Activated CD4-positive, alpha-beta T cell treated with anti-CD3 and anti-CD28 coated beads for 1 hour (primary cell): Measurements from ENCODE around the gene KCNIP1.
"Not testable (repeated sequence)": the region's sequence is repeated elsewhere in the genome, so short reads cannot be mapped to it uniquely, and the experiment has no call there.

Experiments used
- DNase-seq: peaks from one replicate; pipeline ENCODE4 v3.0.0-alpha.2; 2020

The KCNIP1 gene

DNA sequence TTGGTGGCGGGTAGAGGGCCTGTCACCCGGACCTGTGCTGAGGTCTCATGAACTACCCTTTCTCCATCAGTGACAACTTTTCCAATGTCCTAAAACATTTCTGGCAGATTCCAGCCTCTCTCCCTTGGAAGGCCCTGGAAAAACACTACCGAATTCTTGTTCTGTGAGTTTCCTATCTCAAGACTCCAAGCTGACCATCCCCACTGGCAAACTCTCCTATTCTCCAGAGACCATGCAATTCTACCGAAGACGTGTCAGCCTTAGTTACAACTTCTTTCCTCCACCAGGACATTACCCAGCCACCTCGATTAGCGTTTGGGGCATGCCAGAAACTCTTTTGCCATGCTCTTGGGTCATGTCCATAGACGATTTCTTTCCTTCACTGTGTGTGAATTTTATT is 252.9 kb downstream of the KCNIP1 start:
- DNase-seq = no peak

DNA sequence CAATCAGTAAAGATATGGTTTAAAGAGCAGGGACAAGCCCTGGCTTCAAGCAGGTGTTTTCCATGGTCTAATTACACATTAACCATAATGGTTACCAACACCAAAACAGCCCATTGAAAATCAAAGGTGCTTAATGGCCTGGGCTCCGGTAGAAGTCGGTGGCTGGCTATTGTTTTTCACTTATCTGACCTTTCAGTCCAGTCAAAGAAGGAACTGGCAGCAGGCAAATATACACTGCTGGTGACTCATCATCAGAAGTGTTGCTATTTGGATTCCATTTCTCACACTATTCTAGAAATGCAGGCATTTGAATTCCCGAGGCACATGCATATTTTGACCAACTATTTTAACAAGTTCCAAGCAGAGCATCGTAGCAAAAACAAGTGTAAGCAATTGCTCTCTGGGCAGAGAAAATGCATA is 253.4 kb downstream of the KCNIP1 start:
- DNase-seq = no peak

- no peak for DNase-seq
These were observed 253.8 kb downstream of the KCNIP1 start for GRCh38 chr5:170757669-170758068.

- no peak for DNase-seq
These were observed 254.7 kb downstream of the KCNIP1 start for GRCh38 chr5:170758481-170758880.

DNA sequence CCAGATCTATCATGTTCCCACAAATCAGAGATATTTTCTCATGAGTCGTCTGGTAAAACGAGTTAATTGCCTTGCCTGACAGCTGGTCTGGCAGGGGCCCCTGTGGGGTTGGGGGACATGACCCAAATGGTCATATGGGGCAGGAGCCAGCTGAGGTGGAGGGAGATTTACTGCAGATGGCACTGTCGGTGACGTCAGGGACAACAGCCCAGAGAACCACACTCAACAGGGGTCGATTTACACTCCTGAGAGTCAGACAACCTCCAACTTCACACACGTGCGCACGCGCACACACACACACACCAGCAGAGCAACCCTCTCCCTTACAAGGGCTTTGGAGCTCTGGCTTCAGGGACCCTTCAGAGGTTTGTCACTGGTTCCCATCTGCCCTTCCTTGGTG is 256.3 kb downstream of the KCNIP1 start:
- DNase-seq = no peak

- DNase-seq = no peak
These were observed 257.4 kb downstream of the KCNIP1 start for GRCh38 chr5:170761048-170761707.

DNA sequence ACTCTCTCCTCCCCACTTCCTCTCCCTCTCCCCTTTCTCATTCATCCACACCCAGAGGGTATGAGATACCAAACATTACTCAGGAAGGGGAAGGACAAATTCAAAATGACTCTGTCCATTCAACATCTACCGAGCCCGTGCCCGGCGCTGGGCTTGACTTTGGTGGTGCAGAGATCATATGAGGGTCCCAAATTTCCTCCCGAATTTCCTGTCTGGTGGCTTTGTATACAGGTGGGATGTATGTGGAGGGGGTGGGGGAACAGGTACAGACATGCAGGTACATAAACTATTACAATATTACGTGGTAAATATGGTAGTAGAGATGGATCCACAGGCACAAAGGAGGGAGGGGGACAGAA is 257.9 kb downstream of the KCNIP1 start:
- no peak for DNase-seq

DNA sequence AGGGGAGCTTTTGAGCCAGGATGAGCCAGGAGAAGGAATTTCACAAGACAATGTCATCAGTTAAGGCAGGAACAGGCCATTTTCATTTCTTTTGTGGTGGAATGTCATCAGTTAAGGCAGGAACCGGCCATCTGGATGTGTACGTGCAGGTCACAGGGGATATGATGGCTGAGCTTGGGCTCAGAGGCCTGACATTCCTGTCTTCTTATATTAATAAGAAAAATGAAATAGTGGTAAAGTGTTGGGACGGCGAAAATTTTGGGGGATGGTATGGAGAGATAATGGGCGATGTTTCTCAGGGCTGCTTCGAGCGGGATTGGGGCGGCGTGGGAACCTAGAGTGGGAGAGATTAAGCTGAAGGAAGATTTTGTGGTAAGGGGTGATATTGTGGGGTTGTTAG is 258.5 kb downstream of the KCNIP1 start:
- not testable (repeated sequence) for DNase-seq

GRCh38 chr5:170765868-170766267 is 262.0 kb downstream of the KCNIP1 start:
- DNase-seq = not testable (repeated sequence)

GRCh38 chr5:170769246-170769645 is 265.4 kb downstream of the KCNIP1 start:
- no peak for DNase-seq

DNA sequence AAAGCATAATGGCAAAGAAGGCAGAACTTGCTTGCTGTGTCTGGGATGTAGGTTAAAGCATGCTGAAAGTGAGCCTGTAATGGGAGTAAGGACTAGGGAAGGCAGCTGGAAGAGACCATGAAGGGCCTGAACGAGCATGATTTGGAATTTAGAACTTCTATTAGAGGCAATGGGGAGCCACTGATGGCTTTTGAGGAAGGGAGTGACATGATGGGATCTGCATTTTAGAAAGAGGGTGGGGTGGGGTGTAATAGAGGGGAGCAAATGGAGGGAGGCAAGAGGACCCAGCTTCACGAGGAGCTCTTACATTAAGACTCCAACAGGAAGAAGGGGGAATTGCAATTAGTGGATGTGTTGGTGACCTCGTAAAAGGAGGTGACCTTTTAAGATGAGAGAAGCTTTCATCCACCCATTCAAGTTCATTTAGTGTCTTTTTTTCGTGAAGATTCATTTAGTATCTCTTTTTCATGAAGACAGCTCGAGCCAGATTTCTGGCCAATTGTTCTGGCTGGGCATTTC is 266.1 kb downstream of the KCNIP1 start:
- no peak for DNase-seq

DNA sequence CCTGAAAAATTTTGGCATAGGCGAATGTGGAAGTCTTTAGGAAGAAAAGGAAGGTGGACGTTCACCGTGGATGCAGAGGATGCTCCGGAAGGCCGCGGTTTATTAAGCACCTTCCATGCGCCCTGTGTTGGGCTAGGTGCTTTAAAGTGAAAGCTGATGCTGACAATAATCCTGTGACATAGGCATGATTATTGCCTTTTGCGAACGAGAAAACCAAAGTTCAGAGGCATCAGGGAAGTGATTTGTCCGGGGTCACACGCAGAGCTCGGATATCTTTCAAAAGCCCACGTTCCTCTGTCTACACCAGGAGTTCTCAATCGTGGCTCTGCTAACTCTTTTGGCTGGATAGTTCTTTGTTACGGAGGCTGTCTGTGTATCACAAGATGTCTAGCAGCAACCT is 267.7 kb downstream of the KCNIP1 start:
- DNase-seq = no peak

GRCh38 chr5:170773024-170773985 is 269.5 kb downstream of the KCNIP1 start:
- no peak for DNase-seq

DNA sequence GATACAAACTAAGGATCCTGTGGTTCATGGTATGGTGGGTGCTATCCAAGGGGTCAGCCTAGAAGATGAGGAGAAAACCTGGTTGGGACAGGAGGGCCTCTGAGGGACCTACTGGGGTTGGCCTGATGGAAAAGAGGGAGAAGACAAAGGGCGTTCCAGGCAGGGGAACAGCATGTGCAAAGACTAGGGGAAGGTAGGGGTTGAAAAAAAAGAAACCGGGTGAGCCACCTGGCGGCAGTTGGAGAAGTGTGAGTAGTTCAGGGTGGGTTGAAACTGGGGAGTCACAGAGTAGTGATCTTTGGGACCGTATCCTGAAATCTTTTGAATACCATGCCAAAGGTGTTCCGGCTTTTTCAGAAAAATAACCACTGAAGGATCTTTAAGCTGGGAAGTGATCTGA is 271.0 kb downstream of the KCNIP1 start:
- no peak for DNase-seq

- no peak for DNase-seq
These were observed 278.1 kb downstream of the KCNIP1 start for GRCh38 chr5:170781946-170782345.

GRCh38 chr5:170782438-170782837 is 278.6 kb downstream of the KCNIP1 start:
- no peak for DNase-seq

DNA sequence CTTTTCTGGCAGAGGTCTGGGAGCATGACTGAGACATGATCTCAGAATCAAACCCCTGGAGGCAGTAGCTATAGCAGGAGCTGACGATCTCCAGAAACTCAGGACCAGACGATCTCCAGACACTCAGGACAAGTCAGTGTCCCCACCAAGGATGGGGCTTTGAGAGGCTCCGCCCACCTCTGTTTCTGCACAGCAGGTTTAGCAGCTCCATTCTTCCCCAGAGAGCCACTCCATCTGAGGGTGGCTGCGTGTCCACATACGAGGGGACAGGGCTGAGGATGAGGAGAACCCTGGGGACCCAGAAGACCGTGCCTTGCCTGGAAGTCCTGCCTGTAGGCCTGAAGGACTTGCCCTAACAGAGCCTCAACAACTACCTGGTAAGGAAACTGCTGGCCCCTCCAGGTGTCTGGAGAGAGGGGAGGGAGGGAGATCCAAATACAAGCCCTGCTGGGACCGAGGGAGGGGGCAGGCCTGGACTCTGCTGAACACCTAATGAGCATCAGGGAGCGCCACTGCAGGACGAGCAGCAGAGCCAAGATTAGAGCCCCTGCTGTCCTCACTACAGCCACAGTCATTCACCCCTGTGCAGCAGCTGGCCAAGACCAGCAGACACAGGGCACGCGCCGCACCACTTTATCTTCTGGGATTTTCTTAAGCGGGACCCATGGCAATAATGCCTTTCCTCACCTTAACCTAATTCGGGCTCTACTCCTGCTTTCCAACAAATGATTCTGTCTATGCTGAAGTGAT is 279.9 kb downstream of the KCNIP1 start, which contains the start of gene GABRP:
TSS of gene GABRP (plus strand) at position 228 of the 750 bp plus-strand sequence. CDS start 4,891 bp downstream, outside the sequence.
- DNase-seq = no peak

DNA sequence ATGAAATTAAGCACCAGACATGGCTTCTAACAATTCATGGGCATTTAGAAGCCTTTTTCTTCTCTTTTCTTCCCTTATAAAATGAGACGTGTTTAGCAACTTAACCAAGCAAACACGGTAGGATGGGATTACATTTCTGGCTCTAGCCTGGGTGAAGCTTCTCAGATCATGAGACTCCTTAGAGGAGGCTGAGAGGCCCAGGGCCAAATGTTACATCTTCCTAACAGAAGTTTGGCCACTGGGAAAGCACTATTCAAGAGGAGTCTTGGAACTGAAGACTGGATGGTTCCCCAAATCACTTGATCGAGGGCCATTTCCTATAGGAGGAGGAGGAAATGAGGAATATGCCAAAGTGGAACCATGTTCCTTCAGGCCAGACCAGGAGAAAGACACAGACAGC is 281.6 kb downstream of the KCNIP1 start:
- DNase-seq = no peak
